Spleen (tissue), 7 donors: Measurements from ENCODE around the gene CAND2.

ENCODE experiments used
- POLR2A ChIP-seq, 3 donors: fragments of 450-650 bp; IDR thresholded peaks; one replicate each; pipeline ENCODE4 v1.5.1; 2017; ENCODE audit warnings: antibody characterized with exemption in 3 of 3, mild to moderate bottlenecking in 1 of 3
- POLR2AphosphoS5 ChIP-seq, 3 donors: sonication (generic); formaldehyde crosslinking; IDR thresholded peaks; one replicate each; pipeline ENCODE4 v1.5.1; 2017; ENCODE audit warnings: antibody characterized with exemption in 3 of 3
- TF ChIP-seq, protein P1 (sequence below), 11 experiments: fragments of 200-600 bp in 7 of 11; fragments of 450-650 bp in 4 of 11; sonication (generic) in 4 of 11; IDR thresholded peaks in 8 of 11; conservative IDR thresholded peaks in 3 of 11; 1 replicate in 7 of 11; 2 replicates in 4 of 11; pipeline versions ENCODE4 v1.4.0 to v1.8.0; 2016 to 2021; ENCODE audit warnings: antibody characterized with exemption in 11 of 11, inconsistent platforms in 4 of 11, mild to moderate bottlenecking in 1 of 11
- donor health status: DM: no; HTN: no; CAD: no; lungs with moderate emphysema.
- donor health status: DM: no; HTN: no; CAD: no.
- donor health status: DM: no; HTN: no; CAD: no.

GRCh38 chr3:12824299-12824698, 27.8 kb downstream of the CAND2 start:
- TF ChIP-seq POLR2AphosphoS5 (IDR thresholded peaks at IDR 0.05): no peak
- TF ChIP-seq POLR2A (IDR thresholded peaks at IDR 0.05): no peak
- TF ChIP-seq, protein P1, sequence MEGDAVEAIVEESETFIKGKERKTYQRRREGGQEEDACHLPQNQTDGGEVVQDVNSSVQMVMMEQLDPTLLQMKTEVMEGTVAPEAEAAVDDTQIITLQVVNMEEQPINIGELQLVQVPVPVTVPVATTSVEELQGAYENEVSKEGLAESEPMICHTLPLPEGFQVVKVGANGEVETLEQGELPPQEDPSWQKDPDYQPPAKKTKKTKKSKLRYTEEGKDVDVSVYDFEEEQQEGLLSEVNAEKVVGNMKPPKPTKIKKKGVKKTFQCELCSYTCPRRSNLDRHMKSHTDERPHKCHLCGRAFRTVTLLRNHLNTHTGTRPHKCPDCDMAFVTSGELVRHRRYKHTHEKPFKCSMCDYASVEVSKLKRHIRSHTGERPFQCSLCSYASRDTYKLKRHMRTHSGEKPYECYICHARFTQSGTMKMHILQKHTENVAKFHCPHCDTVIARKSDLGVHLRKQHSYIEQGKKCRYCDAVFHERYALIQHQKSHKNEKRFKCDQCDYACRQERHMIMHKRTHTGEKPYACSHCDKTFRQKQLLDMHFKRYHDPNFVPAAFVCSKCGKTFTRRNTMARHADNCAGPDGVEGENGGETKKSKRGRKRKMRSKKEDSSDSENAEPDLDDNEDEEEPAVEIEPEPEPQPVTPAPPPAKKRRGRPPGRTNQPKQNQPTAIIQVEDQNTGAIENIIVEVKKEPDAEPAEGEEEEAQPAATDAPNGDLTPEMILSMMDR (IDR thresholded peaks at IDR 0.05 in 8 of 11, conservative IDR thresholded peaks at IDR 0.05 in 3 of 11): no peak
